Keratinocyte (primary cell): Measurements from ENCODE around the gene ALDH1A3. TPM values are rescaled to one million over a fixed set of nuclear protein-coding genes. Genes with fewer than 3 reads are reported as not detected.

Experiments used
- DNase-seq: peaks from one replicate; pipeline ENCODE4 v3.0.0-alpha.2; 2011; ENCODE audit warnings: low read depth, missing footprints, low spot score
- FAIRE-seq: peaks from 2 replicates; lab custom pipeline; 2011; peaks lifted over from hg19 to GRCh38; lab: Jason Lieb, UNC
- H2AFZ ChIP-seq: 2 replicates; pipeline ENCODE4 v1.6.0; 2012; ENCODE audit warnings: low read length, control low read depth, inconsistent platforms; ENCODE audit not compliant: control insufficient read depth
- H3K27ac ChIP-seq: 2 replicates; pipeline ENCODE4 v1.5.1; 2011; ENCODE audit warnings: low read length; ENCODE audit not compliant: control insufficient read depth, insufficient read depth
- H3K27me3 ChIP-seq: 3 replicates; pipeline ENCODE4 v1.6.0; 2011; ENCODE audit warnings: low read length; ENCODE audit not compliant: control insufficient read depth, insufficient read depth; ENCODE audit errors: extremely low read depth
- H3K36me3 ChIP-seq, 2 experiments: 2 replicates in 1 of 2; 3 replicates in 1 of 2; pipeline ENCODE4 v1.5.1; 2011; ENCODE audit warnings: low read length in 2 of 2, mild to moderate bottlenecking in 1 of 2; ENCODE audit not compliant: control insufficient read depth in 2 of 2, insufficient read depth in 2 of 2; ENCODE audit errors: extremely low read depth in 1 of 2
- H3K4me1 ChIP-seq: 3 replicates; pipeline ENCODE4 v1.5.1; 2011; ENCODE audit warnings: low read length; ENCODE audit not compliant: control insufficient read depth, insufficient read depth; ENCODE audit errors: extremely low read depth
- H3K4me2 ChIP-seq: 3 replicates; pipeline ENCODE4 v1.6.0; 2011; ENCODE audit warnings: low read depth, low read length; ENCODE audit not compliant: control insufficient read depth, insufficient read depth; ENCODE audit errors: extremely low read depth
- H3K4me3 ChIP-seq, 3 experiments: fragments of 200-600 bp in 1 of 3; sonication (generic) in 1 of 3; 2 replicates in 2 of 3; 3 replicates in 1 of 3; pipeline ENCODE4 v1.5.1; 2011 to 2016; ENCODE audit warnings: low read length in 3 of 3, mild to moderate bottlenecking in 3 of 3, control low read depth in 2 of 3, inconsistent platforms in 1 of 3, low read depth in 1 of 3, mixed read lengths in 1 of 3, mixed run types in 1 of 3, moderate library complexity in 1 of 3; ENCODE audit not compliant: control insufficient read depth in 2 of 3, insufficient read depth in 2 of 3; ENCODE audit errors: extremely low read depth in 1 of 3
- H3K79me2 ChIP-seq: 2 replicates; pipeline ENCODE4 v1.6.0; 2012; ENCODE audit warnings: low read length; ENCODE audit not compliant: control insufficient read depth, insufficient read depth
- H3K9ac ChIP-seq: 3 replicates; pipeline ENCODE4 v1.6.0; 2011; ENCODE audit warnings: low read length; ENCODE audit not compliant: control insufficient read depth, insufficient read depth; ENCODE audit errors: extremely low read depth
- H3K9me1 ChIP-seq: 3 replicates; pipeline ENCODE4 v1.6.0; 2011; ENCODE audit warnings: low read length; ENCODE audit not compliant: control insufficient read depth, insufficient read depth; ENCODE audit errors: extremely low read depth
- H3K9me3 ChIP-seq: 2 replicates; pipeline ENCODE4 v1.5.1; 2012; ENCODE audit warnings: low read depth, low read length; ENCODE audit not compliant: control insufficient read depth
- H4K20me1 ChIP-seq: 3 replicates; pipeline ENCODE4 v1.6.0; 2011; ENCODE audit warnings: low read length; ENCODE audit not compliant: control insufficient read depth, insufficient read depth; ENCODE audit errors: extremely low read depth
- EZH2 ChIP-seq: IDR thresholded peaks from one replicate; pipeline ENCODE4 v1.6.1; 2012; ENCODE audit warnings: inconsistent platforms, mild to moderate bottlenecking, low read length, moderate library complexity
- dilution Hi-C: fragments of 300-500 bp; cut with MboI; formaldehyde crosslinking; loops from one replicate; pipeline ENCODE4 v1.7.0; 2020; ENCODE audit warnings: low sequenced_read_pairs; ENCODE audit not compliant: extremely low pct_ligation_motif_present
- polyA plus RNA-seq, 5 experiments: library from polyadenylated mRNA; depleted of rRNA in 3 of 5; stranded (reverse) in 3 of 5; stranded (forward) in 1 of 5; unstranded in 1 of 5; fragments of >200 nt; gene quantifications; 1 replicate in 1 of 5; 2 replicates in 3 of 5; 3 replicates in 1 of 5; pipeline versions ENCODE4 v1.2.1 to v1.2.3, GENCODE V29; 2011 to 2012; ENCODE audit warnings: missing spikeins in 2 of 5, low read depth in 1 of 5, low replicate concordance in 1 of 5
- TF ChIP-seq, protein P1 (sequence below), 3 experiments: IDR thresholded peaks in 1 of 3; conservative IDR thresholded peaks in 1 of 3; optimal IDR thresholded peaks in 1 of 3; 2 replicates in 2 of 3; 3 replicates in 1 of 3; pipeline versions ENCODE3 to v1.5.1; 2011; ENCODE audit warnings: low read length in 3 of 3, mild to moderate bottlenecking in 3 of 3, moderate library complexity in 2 of 3, control low read depth in 1 of 3, inconsistent platforms in 1 of 3; ENCODE audit not compliant: insufficient read depth in 2 of 3; ENCODE audit errors: extremely low read depth in 1 of 3

The ALDH1A3 gene
- polyA plus RNA-seq, 1 donor (not counting 4 experiments of a cell fraction or from before 2014, with no cell fraction given) = 218 TPM

DNA sequence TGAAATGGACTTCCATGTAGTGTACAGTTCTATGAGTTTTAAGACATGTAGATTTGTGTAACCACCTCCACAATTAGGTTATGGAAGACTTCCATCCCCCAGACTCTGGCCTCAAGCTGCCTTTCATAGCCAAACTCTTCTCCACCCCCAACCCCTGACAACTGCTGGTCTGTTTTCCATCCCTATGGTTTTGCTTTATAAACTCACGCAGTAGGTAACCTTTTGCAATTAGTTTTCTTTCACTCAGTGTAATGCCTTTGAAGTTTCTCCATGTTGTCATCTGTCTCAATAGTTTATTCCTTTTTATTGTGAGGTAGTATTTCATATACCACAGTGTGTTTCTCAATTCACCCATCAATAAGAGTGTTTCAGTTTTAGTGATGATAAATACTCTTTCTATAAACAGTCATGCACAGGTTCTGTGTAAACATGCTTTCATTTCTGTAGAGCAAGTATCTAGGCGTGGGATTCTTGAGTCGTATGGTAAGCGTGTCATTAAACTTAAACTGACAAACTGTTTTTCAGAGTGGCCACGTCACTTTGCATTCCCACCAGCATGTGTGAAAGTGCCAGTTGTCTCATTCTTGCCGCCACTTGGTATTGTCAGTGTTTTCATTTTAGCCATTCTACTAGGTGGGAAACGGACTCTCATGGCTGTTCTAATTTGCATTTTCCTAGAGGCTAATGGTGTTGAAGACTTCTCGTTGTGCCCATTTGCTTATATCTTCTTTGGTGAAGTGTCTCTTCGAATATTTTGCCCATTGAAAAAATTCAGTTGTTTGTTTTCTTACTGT lies 47.3 kb upstream of the ALDH1A3 start:
- no peak for TF ChIP-seq EZH2
- TF ChIP-seq, protein P1, sequence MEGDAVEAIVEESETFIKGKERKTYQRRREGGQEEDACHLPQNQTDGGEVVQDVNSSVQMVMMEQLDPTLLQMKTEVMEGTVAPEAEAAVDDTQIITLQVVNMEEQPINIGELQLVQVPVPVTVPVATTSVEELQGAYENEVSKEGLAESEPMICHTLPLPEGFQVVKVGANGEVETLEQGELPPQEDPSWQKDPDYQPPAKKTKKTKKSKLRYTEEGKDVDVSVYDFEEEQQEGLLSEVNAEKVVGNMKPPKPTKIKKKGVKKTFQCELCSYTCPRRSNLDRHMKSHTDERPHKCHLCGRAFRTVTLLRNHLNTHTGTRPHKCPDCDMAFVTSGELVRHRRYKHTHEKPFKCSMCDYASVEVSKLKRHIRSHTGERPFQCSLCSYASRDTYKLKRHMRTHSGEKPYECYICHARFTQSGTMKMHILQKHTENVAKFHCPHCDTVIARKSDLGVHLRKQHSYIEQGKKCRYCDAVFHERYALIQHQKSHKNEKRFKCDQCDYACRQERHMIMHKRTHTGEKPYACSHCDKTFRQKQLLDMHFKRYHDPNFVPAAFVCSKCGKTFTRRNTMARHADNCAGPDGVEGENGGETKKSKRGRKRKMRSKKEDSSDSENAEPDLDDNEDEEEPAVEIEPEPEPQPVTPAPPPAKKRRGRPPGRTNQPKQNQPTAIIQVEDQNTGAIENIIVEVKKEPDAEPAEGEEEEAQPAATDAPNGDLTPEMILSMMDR (optimal IDR thresholded peaks at IDR 0.05 in 1 of 3, IDR thresholded peaks at IDR 0.05 in 1 of 3, conservative IDR thresholded peaks at IDR 0.05 in 1 of 3; ENCODE audit: extremely low read depth in 1 of 3, insufficient read depth in 2 of 3, low read length in 3 of 3) = no peak
- Histone ChIP-seq H3K4me3 (no peak overlapping the region), H4K20me1 (no peaks in the 10 kb centered on the region), H3K4me1 (peaks cover 12% of the 10 kb centered on the region), H2AFZ (no peak overlapping the region), H3K9me1 (no peaks in the 10 kb centered on the region), H3K9ac (no peak overlapping the region), H3K27me3 (no peaks in the 10 kb centered on the region), H3K27ac (no peak overlapping the region), H3K36me3 (no peaks in the 10 kb centered on the region), H3K79me2 (no peaks in the 10 kb centered on the region), H3K4me2 (no peak overlapping the region), H3K9me3 (no peaks in the 10 kb centered on the region)
- dilution Hi-C loops = no loop called here
- FAIRE-seq (no peak), DNase-seq (no peak)

DNA sequence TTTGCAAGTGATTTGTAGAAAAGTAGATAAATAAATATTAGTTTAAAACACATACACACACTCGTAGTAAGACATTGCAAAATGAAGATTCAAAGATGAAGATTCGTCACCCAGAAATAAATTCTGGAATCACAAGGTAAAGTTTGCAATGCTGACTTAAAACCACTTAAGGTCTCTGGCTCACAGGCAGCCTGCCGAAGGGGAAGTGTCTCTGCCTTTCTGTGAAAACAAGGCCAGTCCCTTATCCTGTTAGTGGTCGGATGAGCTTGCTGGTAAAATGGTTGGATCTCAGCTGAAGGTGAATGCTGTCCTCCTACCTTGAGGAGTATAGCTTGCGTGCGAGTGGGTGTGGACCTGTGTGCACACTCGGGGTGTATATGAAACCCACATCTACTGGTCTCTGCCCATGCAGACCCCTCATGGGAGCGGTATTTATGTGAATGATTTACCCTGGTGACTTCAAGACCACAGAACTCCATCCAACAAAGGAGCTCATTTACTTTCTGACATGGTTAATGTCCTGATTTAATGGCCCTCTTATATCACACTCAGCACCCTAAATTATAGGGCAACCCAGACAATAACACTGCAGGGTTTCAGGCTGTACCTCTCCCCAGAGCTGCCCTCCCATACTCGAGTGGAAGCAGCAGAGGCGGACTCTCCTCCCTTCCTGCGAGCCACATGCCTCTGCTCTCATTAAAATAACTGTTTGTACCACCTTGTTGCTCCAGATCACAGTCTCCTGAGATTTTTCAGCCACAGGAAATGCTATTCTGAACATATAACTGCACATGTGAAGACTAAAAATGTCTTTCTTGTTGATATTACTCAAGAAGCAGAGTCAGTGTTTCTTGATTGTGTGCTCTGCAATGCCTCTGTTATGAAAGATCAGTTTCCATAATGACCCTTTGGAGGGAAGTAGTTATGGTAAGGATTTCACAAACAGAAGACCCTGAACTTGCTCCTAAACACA lies 45.9 kb upstream of the ALDH1A3 start:
- Histone ChIP-seq H2AFZ (no peak overlapping the region), H3K27me3 (no peaks in the 10 kb centered on the region), H3K36me3 (no peaks in the 10 kb centered on the region), H3K9me3 (no peaks in the 10 kb centered on the region), H3K27ac (no peak overlapping the region), H3K79me2 (no peaks in the 10 kb centered on the region), H4K20me1 (no peaks in the 10 kb centered on the region), H3K9me1 (no peaks in the 10 kb centered on the region), H3K4me2 (no peak overlapping the region), H3K4me1 (peaks cover 12% of the 10 kb centered on the region), H3K4me3 (no peak overlapping the region), H3K9ac (no peak overlapping the region)
- FAIRE-seq (no peak), DNase-seq (no peak)
- dilution Hi-C loops = no loop called here
- TF ChIP-seq, protein P1 (optimal IDR thresholded peaks at IDR 0.05 in 1 of 3, IDR thresholded peaks at IDR 0.05 in 1 of 3, conservative IDR thresholded peaks at IDR 0.05 in 1 of 3; ENCODE audit: extremely low read depth in 1 of 3, insufficient read depth in 2 of 3, low read length in 3 of 3) = no peak
- TF ChIP-seq EZH2 = no peak
